Colonic mucosa (tissue), 4 donors: ENCODE results near the gene IL36A. TPM values are rescaled to one million over a fixed set of nuclear protein-coding genes. Genes with fewer than 3 reads are reported as not detected.

Experiments used
- DNase-seq: peaks from one replicate; pipeline ENCODE4 v3.0.0-alpha.2; 2020
- H3K27ac ChIP-seq: fragments of 200-600 bp; one replicate; pipeline ENCODE4 v1.8.0; 2021
- H3K27me3 ChIP-seq: fragments of 200-600 bp; one replicate; pipeline ENCODE4 v1.8.0; 2021
- H3K36me3 ChIP-seq: fragments of 200-600 bp; one replicate; pipeline ENCODE4 v1.8.0; 2021
- H3K4me1 ChIP-seq: fragments of 200-600 bp; one replicate; pipeline ENCODE4 v1.8.0; 2021; ENCODE audit warnings: mild to moderate bottlenecking
- H3K4me3 ChIP-seq: fragments of 200-600 bp; one replicate; pipeline ENCODE4 v1.8.0; 2021
- H3K9ac ChIP-seq, 2 donors: one replicate each; pipeline ENCODE4 v1.7.0; 2013; ENCODE audit warnings: control low read depth in 2 of 2, low read depth in 2 of 2, low read length in 2 of 2
- H3K9me3 ChIP-seq: fragments of 200-600 bp; one replicate; pipeline ENCODE4 v1.8.0; 2021
- intact Hi-C: fragments of 100-400 bp; cut with DNase I; formaldehyde crosslinking; loops from one replicate; pipeline ENCODE4 v1.14.1; 2022
- total RNA-seq, 2 donors: library from RNA; stranded (reverse); fragmentation: NEBNext Ultra II Directional in 1 of 2; extraction: Animal tissue kit (Norgen Biotek cat#: 25700) in 1 of 2; gene quantifications; one replicate each; pipeline ENCODE4 v1.2.1, GENCODE V29; 2021
- TF ChIP-seq, protein P1 (sequence below): fragments of 200-600 bp; IDR thresholded peaks from one replicate; pipeline ENCODE4 v1.8.0; 2022; ENCODE audit warnings: antibody characterized with exemption, mild to moderate bottlenecking
- donor health status: healthy.
- donor health status: DM: no; HTN: no; CAD: no.
- donor health status: DM: no; HTN: no; CAD: no.

IL36A gene
- total RNA-seq, 2 donors from 2014 or later = not detected

DNA sequence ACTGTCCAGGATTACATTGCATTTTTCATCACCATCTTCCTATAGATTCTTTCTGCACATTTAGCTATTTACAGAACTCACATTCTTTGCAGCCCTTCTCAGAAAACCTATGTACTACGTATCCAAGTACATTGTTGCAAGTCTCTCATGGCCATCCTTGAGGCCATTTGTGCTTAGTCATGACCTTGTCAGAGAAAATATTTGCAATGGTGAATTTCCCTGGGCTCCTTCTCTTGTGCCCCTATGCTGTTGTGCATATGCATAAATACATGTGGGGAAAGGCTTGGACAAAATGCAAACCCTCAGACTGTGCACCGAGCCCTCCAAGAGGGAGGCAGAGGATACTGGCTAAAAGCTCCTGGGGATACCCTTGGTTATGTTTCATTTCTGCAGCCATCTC is 19.5 kb downstream of the IL36A start:
- no peak overlapping the region for H3K27ac ChIP-seq
- H3K9ac ChIP-seq = no peak overlapping the region
- H3K27me3 ChIP-seq = no peaks in the 10 kb centered on the region
- H3K4me1 ChIP-seq = no peaks in the 10 kb centered on the region
- H3K4me3 ChIP-seq = no peak overlapping the region
- no peak for DNase-seq
- no peaks in the 10 kb centered on the region for H3K36me3 ChIP-seq
- H3K9me3 ChIP-seq = no peaks in the 10 kb centered on the region
- TF ChIP-seq, protein P1, sequence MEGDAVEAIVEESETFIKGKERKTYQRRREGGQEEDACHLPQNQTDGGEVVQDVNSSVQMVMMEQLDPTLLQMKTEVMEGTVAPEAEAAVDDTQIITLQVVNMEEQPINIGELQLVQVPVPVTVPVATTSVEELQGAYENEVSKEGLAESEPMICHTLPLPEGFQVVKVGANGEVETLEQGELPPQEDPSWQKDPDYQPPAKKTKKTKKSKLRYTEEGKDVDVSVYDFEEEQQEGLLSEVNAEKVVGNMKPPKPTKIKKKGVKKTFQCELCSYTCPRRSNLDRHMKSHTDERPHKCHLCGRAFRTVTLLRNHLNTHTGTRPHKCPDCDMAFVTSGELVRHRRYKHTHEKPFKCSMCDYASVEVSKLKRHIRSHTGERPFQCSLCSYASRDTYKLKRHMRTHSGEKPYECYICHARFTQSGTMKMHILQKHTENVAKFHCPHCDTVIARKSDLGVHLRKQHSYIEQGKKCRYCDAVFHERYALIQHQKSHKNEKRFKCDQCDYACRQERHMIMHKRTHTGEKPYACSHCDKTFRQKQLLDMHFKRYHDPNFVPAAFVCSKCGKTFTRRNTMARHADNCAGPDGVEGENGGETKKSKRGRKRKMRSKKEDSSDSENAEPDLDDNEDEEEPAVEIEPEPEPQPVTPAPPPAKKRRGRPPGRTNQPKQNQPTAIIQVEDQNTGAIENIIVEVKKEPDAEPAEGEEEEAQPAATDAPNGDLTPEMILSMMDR = no peak
- intact Hi-C loops = no loop called here

DNA sequence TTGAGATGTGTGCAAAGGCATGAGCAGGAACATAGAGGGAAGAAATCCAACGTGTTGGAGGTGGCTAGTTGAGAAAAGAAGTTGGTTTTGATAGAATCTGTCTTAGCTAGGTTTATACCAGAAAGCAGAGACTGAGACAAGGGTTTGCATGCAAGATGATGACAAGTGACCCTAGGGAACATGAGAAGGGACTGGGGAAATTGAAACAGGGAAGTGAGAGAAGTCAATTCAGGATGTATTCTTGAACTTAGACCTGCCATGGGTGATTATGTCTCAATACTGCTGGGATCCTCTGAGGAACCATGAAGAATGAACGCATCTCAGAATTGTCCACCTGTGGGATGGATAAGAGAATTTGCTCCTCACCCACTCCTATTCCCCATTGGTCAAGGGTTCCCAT is 20.5 kb downstream of the IL36A start:
- Histone ChIP-seq H3K27ac (no peak overlapping the region), H3K27me3 (no peaks in the 10 kb centered on the region), H3K36me3 (no peaks in the 10 kb centered on the region), H3K4me1 (no peaks in the 10 kb centered on the region), H3K9ac (no peak overlapping the region), H3K4me3 (no peak overlapping the region), H3K9me3 (no peaks in the 10 kb centered on the region)
- intact Hi-C loops = no loop called here
- no peak for DNase-seq
- TF ChIP-seq, protein P1 = no peak

DNA sequence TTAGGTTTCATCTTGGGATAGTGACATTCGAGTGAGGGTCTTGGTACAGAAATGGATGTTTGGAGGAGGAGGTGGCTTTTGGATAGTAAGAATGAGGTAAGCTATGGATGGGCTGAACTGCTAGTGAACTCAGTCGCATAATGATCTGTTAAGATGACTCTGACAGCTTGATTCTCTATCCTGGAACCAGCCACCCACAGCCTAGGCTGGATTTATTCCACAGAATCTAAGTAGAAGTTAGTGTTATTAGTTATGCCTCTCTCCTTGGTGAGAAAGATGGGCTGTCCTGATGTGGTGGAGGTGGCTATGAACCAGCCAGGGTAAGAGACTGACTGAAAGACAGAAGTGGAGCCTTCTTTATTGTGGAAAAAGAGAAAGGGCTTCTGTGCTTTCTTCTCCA is 22.4 kb downstream of the IL36A start:
- Histone ChIP-seq H3K27ac (no peak overlapping the region), H3K4me1 (no peaks in the 10 kb centered on the region), H3K4me3 (no peak overlapping the region), H3K9ac (no peak overlapping the region), H3K36me3 (no peaks in the 10 kb centered on the region), H3K27me3 (no peaks in the 10 kb centered on the region), H3K9me3 (no peaks in the 10 kb centered on the region)
- DNase-seq = no peak
- intact Hi-C loops = no loop called here
- TF ChIP-seq, protein P1 = no peak

DNA sequence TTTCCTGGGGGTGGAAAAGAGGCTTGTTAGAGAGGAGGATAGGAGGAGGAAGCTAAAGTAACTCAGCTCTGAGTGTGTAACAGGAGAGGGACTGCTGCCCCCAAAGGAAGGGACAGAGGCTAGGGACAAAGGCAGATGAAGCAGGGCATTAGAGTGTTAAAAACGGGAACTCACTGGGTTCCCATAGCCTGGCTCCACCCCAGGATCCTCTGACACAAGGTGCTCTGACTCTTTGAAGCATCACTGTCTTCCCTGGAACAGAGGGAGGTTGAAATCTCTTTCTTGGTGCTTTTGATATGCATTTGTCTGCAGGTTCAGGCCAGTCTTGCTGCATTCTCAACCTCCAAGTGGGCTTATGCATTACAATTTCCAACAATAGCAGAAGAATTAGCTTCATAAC is 22.9 kb downstream of the IL36A start:
- H3K9me3 ChIP-seq = no peaks in the 10 kb centered on the region
- H3K4me3 ChIP-seq = no peak overlapping the region
- H3K4me1 ChIP-seq = no peaks in the 10 kb centered on the region
- H3K9ac ChIP-seq = no peak overlapping the region
- intact Hi-C loops = no loop called here
- H3K36me3 ChIP-seq = no peaks in the 10 kb centered on the region
- no peak for DNase-seq
- no peaks in the 10 kb centered on the region for H3K27me3 ChIP-seq
- no peak overlapping the region for H3K27ac ChIP-seq
- TF ChIP-seq, protein P1 = no peak

DNA sequence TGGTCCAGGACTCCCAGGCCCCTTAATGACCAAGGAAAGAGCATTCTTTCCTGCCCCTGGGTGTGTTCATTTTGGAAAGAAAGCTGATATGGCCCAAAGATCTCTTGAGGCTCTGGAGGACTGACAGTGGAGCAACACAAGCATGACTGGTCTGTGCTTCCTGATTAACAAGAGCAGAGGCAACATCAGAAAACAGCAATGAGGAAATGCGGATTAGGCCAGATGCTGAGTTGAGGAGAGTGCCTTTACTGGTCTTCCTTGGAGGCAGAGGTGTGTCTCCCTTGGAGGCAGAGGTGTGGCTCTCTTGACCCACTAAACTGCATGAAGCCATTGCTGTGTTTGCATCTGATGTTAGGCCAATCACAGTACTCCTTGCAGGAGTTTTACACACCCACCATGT is 27.5 kb downstream of the IL36A start:
- intact Hi-C loops = no loop called here
- no peak overlapping the region for H3K4me3 ChIP-seq
- no peak overlapping the region for H3K9ac ChIP-seq
- H3K27me3 ChIP-seq = no peaks in the 10 kb centered on the region
- no peaks in the 10 kb centered on the region for H3K4me1 ChIP-seq
- H3K9me3 ChIP-seq = no peaks in the 10 kb centered on the region
- TF ChIP-seq, protein P1 = no peak
- no peak for DNase-seq
- H3K27ac ChIP-seq = no peak overlapping the region
- no peaks in the 10 kb centered on the region for H3K36me3 ChIP-seq

DNA sequence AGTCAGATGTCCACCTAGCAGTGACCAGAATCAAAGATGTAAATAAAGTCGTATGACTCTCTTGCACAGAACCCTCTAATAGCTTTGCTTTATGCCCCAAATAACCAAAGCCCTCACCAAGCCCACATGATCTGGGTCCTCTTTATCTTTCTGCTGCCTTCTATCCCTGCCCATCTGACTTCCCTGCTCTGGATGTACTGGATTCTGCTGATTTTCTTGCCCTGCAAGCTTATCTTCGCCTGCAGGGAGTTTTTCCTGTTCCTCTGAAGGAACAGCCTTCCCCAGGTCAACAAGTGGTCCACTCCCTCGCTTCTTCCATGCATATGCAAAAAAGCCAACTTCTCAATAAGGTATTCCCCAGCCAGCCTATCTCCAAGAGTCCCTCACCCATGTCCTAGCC is 28.8 kb downstream of the IL36A start:
- intact Hi-C loops = no loop called here
- TF ChIP-seq, protein P1 = no peak

More for the DNA sequence above, 28.8 kb downstream of the IL36A start:
- Histone ChIP-seq H3K4me1 (no peaks in the 10 kb centered on the region), H3K27me3 (no peaks in the 10 kb centered on the region), H3K36me3 (no peaks in the 10 kb centered on the region), H3K4me3 (no peak overlapping the region), H3K27ac (no peak overlapping the region), H3K9me3 (no peaks in the 10 kb centered on the region), H3K9ac (no peak overlapping the region)
- DNase-seq = no peak
